Right kidney (tissue), 1 donor: ENCODE results near the gene PRCP.

ENCODE experiments used
- DNase-seq: peaks from one replicate; pipeline ENCODE4 v3.0.0-alpha.2; 2016

The PRCP gene

DNA sequence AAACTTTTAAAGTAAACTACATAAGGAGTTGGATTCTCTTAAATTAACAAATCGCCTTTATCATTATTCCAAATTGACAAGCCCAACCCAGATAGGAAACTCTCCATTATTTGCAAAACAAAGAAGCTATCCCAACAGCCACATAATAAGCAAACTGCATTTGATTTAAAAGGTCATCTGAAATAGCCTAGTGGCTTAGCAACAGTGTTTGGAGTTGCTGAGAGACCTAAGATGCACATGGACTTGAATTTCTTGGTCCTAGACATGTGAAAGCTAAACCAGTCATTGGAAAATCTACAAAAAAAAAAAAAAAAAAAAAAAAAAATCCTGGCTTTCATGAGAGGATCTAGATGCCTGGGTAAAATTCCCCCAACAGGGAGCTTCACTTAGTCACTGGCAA, 69.5 kb downstream of the PRCP start:
- DNase-seq, result no peak

DNA sequence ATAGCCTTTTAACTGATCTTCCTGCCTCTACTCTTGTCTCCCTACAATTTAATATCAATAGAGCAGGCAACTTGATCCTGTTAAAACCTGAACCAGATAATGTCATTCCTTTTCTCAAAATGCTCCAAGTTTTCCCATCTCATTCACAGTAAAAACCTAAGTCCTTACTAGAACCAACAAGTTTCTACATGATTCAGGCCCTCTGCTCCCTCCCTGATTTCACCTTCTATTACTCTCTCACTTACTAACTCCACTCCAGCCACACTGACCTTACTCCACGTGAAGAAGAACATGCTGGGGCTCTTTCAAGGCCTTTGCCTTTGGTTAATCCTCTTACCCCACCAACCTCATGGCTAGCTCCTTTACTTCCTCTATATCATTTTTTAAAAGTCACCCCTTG, 71.1 kb downstream of the PRCP start:
- DNase-seq, result no peak

DNA sequence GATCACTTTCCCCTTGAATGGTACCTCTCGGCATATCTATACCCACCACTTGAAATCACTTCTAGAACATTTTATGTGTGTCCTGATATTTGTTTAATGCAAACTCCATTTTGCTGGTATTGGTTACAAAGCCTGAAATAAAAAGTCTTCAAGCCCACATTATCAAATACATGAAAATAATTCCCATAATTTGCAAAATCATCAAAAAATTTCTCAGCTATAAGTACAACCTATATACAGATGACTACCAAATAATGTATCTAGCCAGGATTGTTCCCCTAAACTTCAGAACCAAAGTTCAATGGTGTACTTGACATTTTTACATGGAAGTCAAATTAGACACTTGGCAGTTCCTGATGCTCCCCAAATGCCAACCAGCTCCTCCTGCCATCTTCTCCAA, 71.8 kb downstream of the PRCP start:
- no peak for DNase-seq

DNA sequence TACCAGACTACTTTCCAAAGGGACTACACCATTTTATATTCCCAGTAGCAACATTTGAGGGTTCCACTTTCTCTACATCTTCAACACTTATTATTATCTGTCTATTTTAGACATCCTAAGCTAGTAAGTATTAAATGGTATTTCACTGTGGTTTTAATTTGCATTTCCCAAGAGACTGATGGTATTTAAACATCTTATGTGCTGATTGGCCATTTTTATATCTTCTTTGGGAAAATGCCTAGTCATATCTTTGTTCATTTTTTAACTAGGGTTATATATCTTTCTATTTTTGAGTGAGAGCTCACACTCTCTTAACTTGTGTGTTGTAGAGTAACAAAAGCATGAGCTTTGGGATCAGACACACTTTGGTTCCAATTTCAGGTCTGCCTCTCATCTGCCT, 73.7 kb downstream of the PRCP start:
- DNase-seq, result no peak

DNA sequence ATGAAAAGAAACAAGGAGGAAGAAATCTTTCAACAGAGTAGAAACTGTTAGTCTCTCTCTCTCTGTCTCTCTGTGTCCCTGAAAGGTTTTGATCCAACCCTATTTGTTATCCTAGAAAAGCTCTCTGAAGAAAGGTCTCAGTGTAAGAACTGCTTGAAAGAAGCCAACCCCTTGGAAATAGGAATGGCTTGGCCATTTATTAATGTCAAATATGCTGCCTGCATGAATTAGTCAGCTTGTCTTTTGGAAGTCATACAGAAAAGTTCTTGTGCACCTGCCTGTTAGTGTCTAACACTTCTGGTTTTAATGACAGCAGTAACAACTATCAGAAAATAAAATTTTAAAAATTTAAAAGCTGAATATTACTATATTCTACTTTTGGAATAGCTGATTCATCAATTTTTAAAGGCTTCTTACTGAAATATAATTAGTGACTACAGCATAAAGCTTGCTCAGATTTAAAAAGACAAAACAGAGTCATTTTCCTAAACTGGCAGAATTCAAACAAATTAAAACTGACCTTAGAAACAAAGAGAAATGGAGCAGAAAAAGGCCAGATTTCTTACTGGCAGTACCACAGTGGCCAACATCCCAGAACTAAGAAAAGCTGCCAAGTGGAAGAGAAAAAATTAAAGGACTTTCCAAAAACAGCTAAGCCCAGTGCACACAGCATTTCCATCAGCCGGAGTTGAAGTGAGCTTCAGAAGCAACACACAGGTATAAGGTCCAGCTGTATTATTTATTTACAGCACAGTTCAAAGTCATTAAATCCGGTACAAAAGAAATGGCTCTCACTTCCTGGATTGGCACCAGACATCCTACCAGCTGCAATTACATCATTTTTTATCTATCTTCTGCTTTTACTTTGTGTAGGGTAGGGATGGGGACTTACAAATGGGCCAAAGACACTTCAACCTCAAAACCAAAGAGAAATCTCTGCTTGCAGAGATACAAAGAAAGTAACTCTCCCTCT, 76.3 kb downstream of the PRCP start:
- no peak for DNase-seq

DNA sequence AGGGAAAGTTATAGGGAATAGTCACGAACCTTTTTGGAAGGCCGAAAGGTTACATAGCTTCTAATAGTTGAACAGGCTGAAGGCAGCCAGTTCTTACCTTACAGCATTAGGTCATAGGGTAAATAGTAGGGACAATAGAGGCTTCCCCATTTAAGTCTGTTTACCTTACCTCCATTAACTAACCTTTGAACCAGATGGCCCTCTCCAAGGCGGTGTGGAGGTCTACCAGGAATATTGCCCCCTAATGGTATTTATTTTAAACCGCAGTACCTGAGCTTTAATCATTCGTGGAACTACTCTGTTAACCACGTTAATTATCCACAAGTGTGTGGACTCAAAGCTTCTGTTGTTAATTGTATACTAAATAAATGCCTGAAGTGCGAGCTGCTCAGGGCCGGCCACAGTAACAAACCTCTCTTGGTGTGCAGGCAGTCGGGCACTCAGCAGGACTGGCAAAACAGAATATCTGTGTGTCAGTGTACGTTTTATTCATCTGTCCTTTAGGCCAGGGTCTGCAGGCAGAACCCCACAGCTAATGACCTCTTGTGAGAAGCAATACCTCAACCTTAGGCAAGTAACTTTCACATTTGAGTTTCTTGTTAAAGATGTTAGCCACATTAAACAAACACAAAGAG, 81.7 kb downstream of the PRCP start:
- DNase-seq, result no peak

DNA sequence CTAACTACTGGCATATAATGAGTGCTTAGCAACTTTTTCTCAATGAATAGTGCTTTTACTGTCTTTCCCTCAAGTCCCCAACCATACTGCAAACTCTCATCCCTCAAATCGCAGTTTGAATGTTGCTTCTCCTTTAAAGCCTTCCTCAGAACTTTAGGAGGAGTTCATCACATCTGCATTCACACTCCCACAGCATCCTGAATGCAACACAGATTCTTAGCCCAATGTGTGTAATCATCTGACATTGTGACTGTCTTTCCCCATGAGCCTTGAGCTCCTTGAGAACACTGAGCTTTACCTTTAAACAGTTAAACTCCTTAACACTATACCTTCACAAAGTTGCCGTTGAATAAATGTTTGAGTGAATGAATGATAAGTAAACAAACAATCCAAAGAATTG, 84.8 kb downstream of the PRCP start:
- no peak for DNase-seq

GRCh38 chr11:82814379-82814778, 85.9 kb downstream of the PRCP start:
- no peak for DNase-seq

DNA sequence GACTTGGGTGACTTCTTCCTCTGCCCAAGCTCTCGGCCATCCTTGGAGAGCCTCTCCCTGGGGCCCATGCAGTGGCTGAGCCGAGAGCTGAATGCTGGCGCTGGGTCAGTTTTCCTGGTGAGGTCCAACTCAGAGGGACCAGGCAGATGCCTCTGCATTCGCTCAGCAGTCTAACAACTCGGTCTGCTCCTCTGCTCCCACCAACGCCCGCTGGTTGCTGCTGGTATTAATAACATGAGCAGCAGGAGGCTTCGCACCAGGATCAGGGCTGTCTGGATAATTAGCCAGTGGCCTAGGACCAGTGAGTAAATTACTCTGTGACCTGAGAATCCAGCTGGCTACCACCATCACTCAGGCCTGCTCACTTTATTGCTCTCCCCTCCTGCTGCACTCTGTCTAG, 88.9 kb downstream of the PRCP start:
- DNase-seq, result no peak

DNA sequence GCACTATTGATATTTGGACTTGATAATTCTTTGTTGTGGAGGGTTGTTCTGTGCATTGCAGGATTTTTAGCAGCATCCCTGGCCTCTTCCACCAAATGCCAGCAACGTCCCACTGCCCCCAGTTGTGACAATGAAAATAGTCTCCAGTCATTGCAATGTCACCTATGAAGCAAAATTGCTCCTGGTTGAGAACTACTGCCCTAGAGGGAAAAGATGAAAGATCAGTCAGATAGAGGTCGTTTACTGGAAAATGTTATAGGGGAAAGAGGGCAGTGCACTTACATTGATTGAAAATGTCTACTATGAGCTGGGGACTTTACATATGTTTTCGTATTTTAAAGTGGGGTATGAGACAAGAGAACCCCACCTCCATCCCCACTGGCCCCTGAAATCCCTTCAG, 89.5 kb downstream of the PRCP start:
- no peak for DNase-seq

DNA sequence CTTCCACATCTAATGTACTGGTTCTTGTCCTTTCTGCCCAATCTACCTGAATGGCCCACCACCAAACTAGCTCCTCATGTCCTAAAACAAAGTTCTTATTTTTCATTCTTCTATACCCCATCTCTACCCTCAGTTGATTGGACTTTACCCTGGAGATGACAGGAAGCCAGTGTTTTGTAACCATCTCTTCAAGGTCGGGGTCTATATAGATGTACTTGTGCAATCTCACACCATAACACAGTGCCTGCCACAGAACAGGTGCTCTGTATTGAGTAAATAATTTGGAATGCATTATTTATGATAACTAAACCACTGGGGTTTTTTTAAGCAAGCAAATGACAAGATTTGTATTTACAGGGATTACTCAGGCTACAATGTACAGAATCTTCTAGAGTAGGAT, 89.9 kb downstream of the PRCP start:
- DNase-seq, result no peak

DNA sequence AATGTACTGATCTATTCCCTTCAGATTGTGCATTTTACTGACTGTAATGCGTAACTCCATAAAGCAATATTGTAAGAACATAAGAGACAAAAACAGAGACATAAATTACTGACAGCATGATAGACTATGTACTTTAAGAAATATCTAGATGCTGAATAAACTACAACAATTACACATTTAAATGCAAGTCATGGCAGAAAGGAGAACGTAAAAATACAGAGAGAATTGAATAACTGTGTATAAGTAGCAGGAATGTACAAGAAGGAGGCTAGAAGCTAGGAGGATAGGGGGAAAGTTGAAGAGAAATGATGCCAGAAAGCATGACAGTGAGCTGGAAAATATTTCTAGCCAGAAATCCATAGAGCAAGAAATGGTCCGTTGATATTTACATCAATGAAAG, 92.6 kb downstream of the PRCP start:
- DNase-seq, result no peak

DNA sequence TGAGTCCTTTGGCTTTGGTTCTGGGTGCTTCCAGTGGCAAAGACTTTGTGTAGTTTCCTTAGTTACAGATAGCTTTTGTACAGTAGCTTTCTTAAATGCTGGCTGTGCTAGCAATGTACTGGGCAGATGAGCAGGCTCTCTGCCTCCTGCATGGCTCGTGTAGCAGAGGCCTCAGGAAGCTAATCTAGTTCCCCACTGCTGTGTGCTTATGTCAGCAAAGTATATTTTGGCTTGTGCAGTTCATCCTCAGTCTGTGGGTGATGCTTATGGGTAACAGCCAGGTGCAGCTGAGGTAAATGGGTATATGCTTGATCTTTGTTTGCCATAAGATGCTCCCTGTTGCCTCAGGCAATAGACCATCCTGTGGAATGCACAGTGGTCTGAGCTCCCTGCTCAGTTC, 97.5 kb downstream of the PRCP start:
- no peak for DNase-seq

- DNase-seq, result no peak
Observed at GRCh38 chr11:82796998-82797961, 103.0 kb downstream of the PRCP start.

- DNase-seq, result no peak
Observed at GRCh38 chr11:82794490-82794889, 105.7 kb downstream of the PRCP start.

DNA sequence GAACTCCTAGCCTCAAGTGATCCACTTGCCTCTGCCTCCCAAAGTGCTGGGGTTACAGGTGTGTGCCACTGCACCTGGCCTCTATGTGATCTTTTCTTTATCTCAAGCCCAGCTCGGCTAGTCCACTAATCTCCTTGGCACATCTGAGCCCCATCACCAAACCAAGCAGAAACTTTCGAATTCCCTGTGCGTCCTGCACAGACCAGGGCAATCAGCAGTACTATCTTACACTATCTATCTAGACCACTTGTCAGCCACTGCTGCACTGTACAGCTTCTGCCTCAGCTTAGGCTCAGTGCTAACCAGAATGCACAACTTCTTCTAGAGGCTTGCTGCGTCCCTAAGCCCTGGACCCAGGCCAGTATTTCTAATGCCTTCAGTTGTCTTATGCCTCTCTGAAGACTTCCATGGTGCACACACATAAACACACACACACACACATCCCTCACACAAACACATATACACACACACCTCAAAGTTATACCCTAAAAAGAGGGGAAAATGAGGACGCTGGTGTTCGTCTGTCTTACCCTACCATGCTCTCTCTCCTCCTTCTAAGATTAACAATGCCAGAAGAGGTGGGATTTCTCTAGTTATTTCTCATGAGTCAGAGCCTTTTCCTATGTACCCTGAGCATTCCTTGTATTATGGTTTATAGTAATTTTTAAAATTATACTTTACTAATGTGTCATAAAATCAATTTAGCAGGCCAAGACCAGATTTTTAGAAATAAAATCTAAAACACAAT, 107.2 kb downstream of the PRCP start:
- DNase-seq, result no peak

GRCh38 chr11:82792319-82792718, 107.9 kb downstream of the PRCP start:
- no peak for DNase-seq

DNA sequence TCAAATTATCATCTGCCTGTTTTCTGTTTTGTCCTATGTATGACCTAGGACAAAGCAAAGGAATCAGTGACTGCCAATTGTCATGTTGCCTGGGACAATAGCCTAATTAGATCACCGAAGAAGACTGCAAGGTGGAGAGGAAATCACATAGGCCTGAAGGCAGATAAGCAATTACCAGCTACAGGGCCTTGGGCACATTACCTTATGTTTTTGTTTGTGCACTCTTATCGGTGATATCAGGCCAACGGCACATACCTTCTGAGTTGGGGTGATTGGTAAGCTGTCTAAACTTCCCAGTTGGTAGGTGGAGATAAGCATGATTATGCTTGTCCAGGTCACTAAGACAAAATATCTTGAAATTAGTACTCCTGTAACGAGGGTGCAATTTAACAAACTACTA, 108.5 kb downstream of the PRCP start:
- no peak for DNase-seq

DNA sequence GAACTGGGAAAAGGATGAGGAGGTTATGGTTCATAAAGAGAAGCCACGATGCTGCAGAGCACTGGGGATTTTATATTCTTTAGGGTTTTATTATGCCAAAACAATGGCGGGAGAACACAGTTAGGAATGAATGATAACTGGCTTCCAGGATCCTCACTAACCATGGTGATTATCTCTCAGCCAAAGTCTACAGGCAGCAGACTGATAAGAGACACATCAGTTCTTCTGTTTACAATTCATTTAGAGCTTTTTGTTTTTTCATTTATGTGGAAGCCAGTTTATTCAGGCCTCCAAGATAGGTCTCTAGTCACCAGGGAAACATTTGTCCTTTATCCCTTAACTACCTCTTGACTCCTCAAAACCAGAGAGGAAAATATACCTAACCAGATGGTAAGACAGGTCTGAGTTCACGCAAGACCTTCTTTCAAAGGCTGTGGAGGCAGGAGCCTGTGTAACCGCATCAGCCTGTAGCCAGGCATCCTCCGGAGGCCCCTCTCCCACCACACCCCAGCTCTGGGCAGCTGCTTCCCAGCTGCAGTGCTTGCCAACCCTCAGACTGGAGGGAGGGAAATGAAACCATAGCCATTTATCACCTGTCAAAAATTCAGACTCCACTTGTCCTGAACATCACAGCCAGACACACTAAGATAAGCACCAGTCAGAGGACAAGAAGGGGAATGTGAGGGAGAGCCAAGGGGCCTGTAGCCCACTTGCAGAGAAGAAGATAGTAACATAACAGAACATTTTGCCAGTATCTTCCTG, 109.3 kb downstream of the PRCP start:
- no peak for DNase-seq

DNA sequence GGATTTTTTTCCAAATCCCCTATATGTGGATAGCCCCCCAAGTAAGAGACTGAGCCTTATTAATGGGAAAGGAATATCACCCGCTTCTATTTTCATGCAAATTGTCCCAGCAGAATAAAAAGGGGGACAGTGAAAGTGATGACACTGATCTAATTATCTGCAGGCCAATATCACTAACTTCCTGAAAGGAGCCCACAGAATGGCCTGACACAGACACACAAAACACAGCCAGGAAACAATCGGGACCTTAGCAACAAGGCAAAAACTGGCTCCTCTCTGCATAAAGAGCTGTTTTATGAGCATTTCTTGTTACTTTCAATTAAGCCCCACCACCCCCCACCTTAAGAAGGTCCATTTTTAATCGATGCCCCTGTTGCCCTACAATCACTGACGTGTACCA, 112.2 kb downstream of the PRCP start:
- DNase-seq, result no peak

GRCh38 chr11:82786836-82787235, 113.4 kb downstream of the PRCP start:
- no peak for DNase-seq
